Activated CD4-positive, alpha-beta T cell treated with anti-CD3 and anti-CD28 coated beads for 36 hours (primary cell): ENCODE results near the gene EEFSEC. TPM values are rescaled to one million over a fixed set of nuclear protein-coding genes. Genes with fewer than 3 reads are reported as not detected.

Experiments used
- ATAC-seq: fragments of 200-7000 bp; cut with Tn5 transposase; one replicate; pipeline ENCODE4 v1.10.0; 2021; ENCODE audit warnings: mild to moderate bottlenecking, moderate library complexity
- CTCF ChIA-PET: fragments of 350-600 bp; sonication (Branson Sonifier 250); formaldehyde crosslinking; loops from one replicate; lab custom pipeline; 2021; ENCODE audit warnings: antibody characterized with exemption; lab: Charles Lee
- POLR2A ChIA-PET: fragments of 350-600 bp; sonication (Branson Sonifier 250); formaldehyde crosslinking; loops from one replicate; lab custom pipeline; 2021; ENCODE audit warnings: antibody characterized with exemption, inconsistent platforms; lab: Charles Lee
- DNase-seq: peaks from one replicate; pipeline ENCODE4 v3.0.0-alpha.2; 2020
- H3K27ac Mint-ChIP-seq: one replicate; pipeline ENCODE4 v1.8.0; 2021; ENCODE audit warnings: mixed read lengths
- H3K27me3 Mint-ChIP-seq: one replicate; pipeline ENCODE4 v1.8.0; 2021; ENCODE audit warnings: mixed read lengths
- H3K36me3 Mint-ChIP-seq: one replicate; pipeline ENCODE4 v1.8.0; 2021; ENCODE audit warnings: low read depth, mixed read lengths
- H3K4me1 Mint-ChIP-seq: one replicate; pipeline ENCODE4 v1.8.0; 2021; ENCODE audit warnings: mixed read lengths
- H3K4me3 Mint-ChIP-seq: one replicate; pipeline ENCODE4 v1.8.0; 2021; ENCODE audit warnings: mild to moderate bottlenecking, moderate library complexity, mixed read lengths
- H3K9me3 Mint-ChIP-seq: one replicate; pipeline ENCODE4 v1.8.0; 2021; ENCODE audit warnings: low read depth, mixed read lengths
- intact Hi-C, 2 experiments: fragments of 100-400 bp; cut with DNase I in 1 of 2; cut with micrococcal nuclease in 1 of 2; formaldehyde crosslinking; loops; one replicate each; pipeline versions ENCODE4 v1.14.2 to v1.15.1; 2022 to 2024; cut with DNase I, micrococcal nuclease
- total RNA-seq, 2 experiments: library from RNA; stranded (reverse); gene quantifications; one replicate each; pipeline ENCODE4 v1.2.3, GENCODE V29; 2021

Gene EEFSEC
- total RNA-seq, 2 experiments from 2014 or later, result 19.6 to 20.7 TPM

DNA sequence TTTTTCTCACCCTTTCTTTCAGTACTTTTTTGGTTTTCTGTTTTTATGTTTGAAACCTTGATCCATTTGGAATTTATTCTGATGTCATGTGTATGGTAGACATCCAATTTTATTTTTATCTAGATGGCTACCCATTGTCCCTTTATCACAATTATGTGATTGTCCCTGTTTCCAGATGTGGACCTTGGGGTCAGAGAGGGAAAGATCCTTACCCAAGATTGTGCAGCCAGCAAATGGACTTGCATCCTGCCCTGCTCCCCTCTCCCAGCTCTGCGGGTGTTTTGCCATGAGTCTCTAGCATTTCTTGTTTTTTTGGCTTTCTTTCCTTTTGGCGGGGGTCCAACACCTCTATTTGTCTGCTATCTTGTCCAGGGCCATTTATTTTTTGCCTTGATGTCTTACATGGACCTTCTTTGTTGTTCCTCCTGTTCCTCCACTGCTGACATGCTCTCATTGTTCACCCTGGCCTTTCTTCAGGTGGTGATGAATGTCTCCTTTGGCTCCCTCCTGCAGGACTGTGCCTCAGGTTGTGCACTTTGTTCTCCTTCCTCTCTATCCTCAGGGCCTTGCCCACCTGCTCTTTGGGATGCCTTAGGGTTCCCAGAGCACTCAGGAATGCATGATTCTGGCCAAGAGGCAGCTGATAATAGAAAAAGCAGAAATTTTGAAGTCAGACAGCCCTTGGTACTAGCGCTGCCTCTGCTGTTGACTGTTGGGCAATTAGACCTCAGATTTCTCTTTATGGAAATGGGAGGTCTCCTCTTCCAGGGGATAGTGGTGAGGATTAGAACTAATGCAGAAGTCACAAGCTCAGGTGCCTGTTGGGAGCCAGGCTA lies 84.3 kb downstream of the EEFSEC start:
- intact Hi-C loops, result no loop called here
- no peak for ATAC-seq
- H3K4me3 Mint-ChIP-seq, result no peak overlapping the region
- no peak for DNase-seq
- H3K4me1 Mint-ChIP-seq, result peaks cover 14% of the 10 kb centered on the region
- H3K27me3 Mint-ChIP-seq, result no peaks in the 10 kb centered on the region
- H3K9me3 Mint-ChIP-seq, result no peaks in the 10 kb centered on the region
- H3K36me3 Mint-ChIP-seq, result no peaks in the 10 kb centered on the region
- CTCF ChIA-PET, result interaction anchor here (0.8 kb wide), 1 partner anchor 10 kb away, joined by 3 read pairs; no protein-coding TSS in a partner anchor
- no peak overlapping the region for H3K27ac Mint-ChIP-seq
- POLR2A ChIA-PET, result no interaction called here

DNA sequence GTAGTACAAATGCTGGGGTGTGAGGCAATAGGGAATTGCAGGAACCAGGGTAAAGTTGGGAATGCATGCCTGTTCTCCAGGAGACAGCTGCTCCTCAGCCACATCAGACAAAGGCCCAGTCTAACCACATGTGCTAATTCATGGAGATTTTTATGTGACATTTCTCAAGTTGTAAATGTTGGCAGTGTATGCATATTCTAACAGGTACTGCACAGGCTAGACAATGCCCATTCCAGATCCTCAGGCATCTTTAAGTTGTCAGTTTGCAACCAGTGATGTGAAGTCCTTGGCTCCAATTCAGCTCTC lies 84.9 kb downstream of the EEFSEC start:
- H3K4me3 Mint-ChIP-seq, result no peak overlapping the region
- ATAC-seq (no peak), DNase-seq (no peak)
- H3K27me3 Mint-ChIP-seq, result no peaks in the 10 kb centered on the region
- H3K36me3 Mint-ChIP-seq, result no peaks in the 10 kb centered on the region
- ChIA-PET CTCF (interaction anchor here (0.8 to 0.9 kb wide), 2 partner anchors 11 to 20 kb away, joined by 3 to 4 read pairs; no protein-coding TSS in a partner anchor), POLR2A (no interaction called here)
- H3K27ac Mint-ChIP-seq, result no peak overlapping the region
- no peaks in the 10 kb centered on the region for H3K9me3 Mint-ChIP-seq
- H3K4me1 Mint-ChIP-seq, result peaks cover 19% of the 10 kb centered on the region
- intact Hi-C loops, result no loop called here

DNA sequence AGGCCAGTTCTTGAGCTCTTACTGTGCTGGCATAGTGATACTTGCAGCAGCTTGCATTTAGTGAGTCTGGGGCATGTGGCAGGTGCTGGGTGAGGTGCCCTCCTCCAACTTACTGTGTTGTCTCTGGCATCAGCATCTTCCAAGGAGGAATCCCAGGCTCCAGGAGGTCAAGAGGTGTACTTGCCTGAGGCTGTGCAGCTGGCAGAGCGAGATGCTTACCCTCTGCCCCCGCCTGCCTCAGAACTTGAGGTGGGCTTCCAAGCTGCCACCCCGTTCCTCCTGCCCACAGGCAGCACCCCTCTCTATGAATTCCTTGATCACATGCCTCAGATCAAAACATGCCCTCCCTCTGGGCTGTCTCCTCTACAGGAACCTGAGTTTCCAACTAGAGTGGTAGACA lies 86.0 kb downstream of the EEFSEC start:
- Mint-ChIP-seq H3K36me3 (no peaks in the 10 kb centered on the region), H3K4me1 (peaks cover 23% of the 10 kb centered on the region), H3K27ac (no peak overlapping the region), H3K27me3 (no peaks in the 10 kb centered on the region), H3K9me3 (no peaks in the 10 kb centered on the region), H3K4me3 (no peak overlapping the region)
- intact Hi-C loops, result no loop called here
- POLR2A ChIA-PET, result no interaction called here
- DNase-seq (no peak), ATAC-seq (no peak)
- CTCF ChIA-PET, result interaction anchor here (0.9 kb wide), 1 partner anchor 19 kb away, joined by 4 read pairs; no protein-coding TSS in a partner anchor

DNA sequence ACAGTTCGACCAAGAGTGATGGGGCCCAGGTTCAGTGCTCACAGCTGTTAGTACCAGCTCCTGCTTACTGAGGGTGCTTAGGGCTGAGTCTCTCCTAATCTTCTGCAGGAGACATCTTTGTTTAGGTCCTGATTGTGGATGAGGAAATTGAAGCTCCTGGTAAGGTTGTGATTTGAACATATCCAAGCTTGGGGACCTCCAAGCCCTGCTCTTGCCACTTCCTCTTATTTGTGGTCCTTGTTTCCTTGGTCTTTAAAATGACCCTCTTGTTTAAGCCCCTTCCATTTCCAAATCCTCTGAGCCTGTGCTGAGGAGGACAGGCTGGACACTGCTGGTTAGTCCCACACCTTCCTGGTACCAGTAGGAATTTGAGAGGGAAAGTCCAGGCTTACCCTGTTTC lies 87.0 kb downstream of the EEFSEC start:
- DNase-seq (no peak), ATAC-seq (no peak)
- no peak overlapping the region for H3K27ac Mint-ChIP-seq
- peaks cover 23% of the 10 kb centered on the region for H3K4me1 Mint-ChIP-seq
- H3K4me3 Mint-ChIP-seq, result no peak overlapping the region
- H3K36me3 Mint-ChIP-seq, result peaks cover 2% of the 10 kb centered on the region
- no peaks in the 10 kb centered on the region for H3K27me3 Mint-ChIP-seq
- H3K9me3 Mint-ChIP-seq, result no peaks in the 10 kb centered on the region
- intact Hi-C loops, result no loop called here
- CTCF ChIA-PET, result interaction anchor here (0.9 to 1.6 kb wide), 2 partner anchors 12 to 65 kb away, joined by 3 read pairs; no protein-coding TSS in a partner anchor
- POLR2A ChIA-PET, result interaction anchor here (0.5 kb wide), 1 partner anchor 142 kb away, joined by 3 read pairs; no protein-coding TSS in a partner anchor

DNA sequence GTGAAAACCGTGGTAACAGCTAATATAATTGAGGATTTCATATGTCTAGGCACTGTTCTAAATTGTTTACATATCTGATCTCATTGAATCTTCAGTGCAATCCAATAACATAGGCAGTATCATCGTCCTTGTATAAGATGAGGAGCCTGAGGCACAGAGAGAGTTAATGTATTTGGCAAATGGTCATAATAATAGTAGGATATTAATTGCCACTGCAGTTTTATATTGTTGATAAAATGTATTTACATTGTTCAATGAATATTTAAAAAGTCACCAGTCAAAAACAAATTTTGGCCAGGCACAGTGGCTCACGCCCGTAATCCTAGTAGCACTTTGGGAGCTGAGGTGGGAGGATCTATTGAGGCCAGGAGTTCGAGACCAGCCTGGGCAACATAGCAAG lies 88.5 kb downstream of the EEFSEC start:
- no peak for DNase-seq
- intact Hi-C loops, result no loop called here
- POLR2A ChIA-PET, result no interaction called here
- no peaks in the 10 kb centered on the region for H3K9me3 Mint-ChIP-seq
- CTCF ChIA-PET, result interaction anchor here (0.9 to 1.6 kb wide), 2 partner anchors 28 to 66 kb away, joined by 3 read pairs; no protein-coding TSS in a partner anchor
- H3K27ac Mint-ChIP-seq, result no peak overlapping the region
- no peak for ATAC-seq
- H3K4me3 Mint-ChIP-seq, result no peak overlapping the region
- no peaks in the 10 kb centered on the region for H3K27me3 Mint-ChIP-seq
- peaks cover 5% of the 10 kb centered on the region for H3K36me3 Mint-ChIP-seq
- peaks cover 21% of the 10 kb centered on the region for H3K4me1 Mint-ChIP-seq

DNA sequence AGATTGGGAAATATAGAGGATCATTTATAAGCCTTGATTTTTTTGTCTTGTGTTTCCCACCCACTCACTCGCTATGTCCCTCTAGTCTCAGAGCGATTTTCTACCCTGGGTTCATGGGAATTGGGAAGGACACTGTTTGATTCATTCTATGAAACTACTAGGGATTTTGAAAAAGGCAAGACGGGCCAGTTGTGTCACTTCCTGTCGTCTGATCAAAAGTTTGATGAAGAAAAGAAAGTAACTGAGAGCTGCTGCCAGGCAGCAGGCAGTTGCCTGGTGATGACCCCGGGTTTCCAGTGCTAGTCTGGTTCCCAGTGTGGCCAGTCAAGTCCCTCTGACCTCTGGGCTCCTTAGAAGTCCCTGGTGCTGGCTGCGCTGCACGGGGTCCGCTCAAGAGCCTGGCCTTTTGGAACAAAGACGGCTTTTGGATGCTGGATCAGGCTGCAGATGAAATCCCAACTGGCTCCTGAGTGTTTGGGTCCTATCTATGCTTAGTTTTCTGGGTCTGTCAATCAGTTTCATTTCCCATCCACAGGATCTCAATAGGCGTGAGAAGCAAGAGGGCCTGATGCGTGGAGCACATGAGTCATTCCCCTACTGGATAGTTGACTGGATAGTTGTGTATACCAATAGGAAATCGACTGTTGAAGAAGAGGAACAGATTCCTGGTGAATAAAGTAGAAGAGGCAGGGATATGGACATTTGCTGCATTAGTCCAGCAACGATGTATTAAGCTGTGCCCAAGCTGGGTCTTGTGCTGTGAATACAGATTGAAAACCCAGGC lies 89.7 kb downstream of the EEFSEC start:
- CTCF ChIA-PET, result interaction anchor here (0.6 to 0.9 kb wide), 3 partner anchors 15 to 67 kb away, joined by 3 read pairs; no protein-coding TSS in a partner anchor
- no peak overlapping the region for H3K4me3 Mint-ChIP-seq
- intact Hi-C loops, result no loop called here
- H3K36me3 Mint-ChIP-seq, result peaks cover 16% of the 10 kb centered on the region
- H3K27me3 Mint-ChIP-seq, result no peaks in the 10 kb centered on the region
- DNase-seq (peak; percentile 48), ATAC-seq (peak; percentile 81)
- no peaks in the 10 kb centered on the region for H3K9me3 Mint-ChIP-seq
- POLR2A ChIA-PET, result no interaction called here
- peaks cover 14% of the 10 kb centered on the region for H3K4me1 Mint-ChIP-seq
- peak overlapping the region; percentile 86 for H3K27ac Mint-ChIP-seq

DNA sequence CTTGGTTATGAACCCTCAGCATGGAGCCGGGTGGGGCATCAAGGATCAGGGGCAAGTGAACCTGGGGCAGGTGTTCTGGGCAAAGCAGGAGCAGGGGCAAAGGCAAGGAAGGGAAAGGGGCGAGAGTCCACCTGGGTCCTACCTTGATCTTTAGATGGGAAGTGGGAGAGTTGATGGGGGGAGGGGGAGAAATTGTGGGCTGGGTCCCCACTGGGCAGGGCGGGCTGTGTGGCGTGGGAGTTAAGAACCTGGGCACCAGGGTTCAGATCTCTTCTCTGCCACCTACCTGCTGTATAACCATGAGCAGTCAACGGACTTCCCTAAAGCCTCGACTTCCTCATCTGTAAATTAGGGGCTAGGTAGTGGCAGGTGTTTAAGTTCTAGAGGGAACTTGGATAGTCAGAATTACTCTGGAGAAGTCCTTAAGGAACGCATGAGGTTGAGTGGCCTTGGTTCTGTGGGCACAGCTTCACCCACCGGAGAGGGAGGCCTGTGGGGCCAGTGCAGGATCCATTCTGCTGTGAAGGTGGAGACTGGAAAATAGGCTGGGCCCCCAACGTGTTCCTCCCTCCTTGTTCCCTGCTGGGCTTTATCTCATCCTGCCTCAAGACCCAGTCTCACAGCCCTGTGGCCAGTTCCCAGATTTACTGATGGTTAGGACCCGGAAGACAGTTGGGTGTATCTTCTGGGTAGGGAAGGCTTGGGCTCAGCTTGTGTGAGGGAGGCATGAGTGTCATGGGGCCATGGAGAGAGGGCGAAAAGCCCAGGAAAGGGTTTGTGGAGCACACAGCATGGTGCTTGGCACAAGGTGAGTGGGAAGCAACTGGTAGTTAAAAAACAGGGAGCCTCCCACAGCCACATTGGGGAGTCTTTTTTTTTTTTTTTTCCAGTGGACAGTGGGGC lies 90.6 kb downstream of the EEFSEC start:
- ChIA-PET POLR2A (no interaction called here), CTCF (interaction anchor here (0.6 to 0.7 kb wide), 2 partner anchors 50 to 67 kb away, joined by 3 read pairs; no protein-coding TSS in a partner anchor)
- Mint-ChIP-seq H3K4me1 (peaks cover 13% of the 10 kb centered on the region), H3K36me3 (peaks cover 22% of the 10 kb centered on the region), H3K27me3 (no peaks in the 10 kb centered on the region), H3K4me3 (no peak overlapping the region), H3K27ac (peak overlapping the region; percentile 86), H3K9me3 (no peaks in the 10 kb centered on the region)
- no peak for DNase-seq
- intact Hi-C loops, result no loop called here
- no peak for ATAC-seq

DNA sequence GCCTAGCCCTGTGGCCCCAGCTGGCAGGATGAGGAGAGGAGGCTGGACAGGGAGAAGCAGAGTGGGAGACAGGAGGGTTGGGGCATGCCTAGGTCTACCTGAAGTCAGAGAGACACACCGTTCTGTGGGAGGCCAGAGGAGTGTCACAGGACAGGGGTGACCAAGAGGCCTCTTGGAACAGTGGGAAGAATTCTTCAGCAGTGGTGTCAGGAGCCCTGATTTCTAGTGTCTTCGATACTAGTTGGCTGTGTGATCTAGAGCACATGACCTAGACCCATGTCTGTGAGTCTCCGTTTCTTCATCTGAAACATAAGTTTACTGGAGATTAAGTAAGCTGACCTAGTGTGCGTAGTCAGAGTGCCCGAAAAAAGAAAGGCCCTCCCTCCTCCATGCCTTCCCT lies 92.2 kb downstream of the EEFSEC start:
- CTCF ChIA-PET, result no interaction called here
- DNase-seq (no peak), ATAC-seq (no peak)
- Mint-ChIP-seq H3K27me3 (no peaks in the 10 kb centered on the region), H3K4me3 (no peak overlapping the region), H3K27ac (no peak overlapping the region), H3K4me1 (peaks cover 13% of the 10 kb centered on the region), H3K36me3 (peaks cover 34% of the 10 kb centered on the region), H3K9me3 (no peaks in the 10 kb centered on the region)
- POLR2A ChIA-PET, result no interaction called here
- intact Hi-C loops, result no loop called here

DNA sequence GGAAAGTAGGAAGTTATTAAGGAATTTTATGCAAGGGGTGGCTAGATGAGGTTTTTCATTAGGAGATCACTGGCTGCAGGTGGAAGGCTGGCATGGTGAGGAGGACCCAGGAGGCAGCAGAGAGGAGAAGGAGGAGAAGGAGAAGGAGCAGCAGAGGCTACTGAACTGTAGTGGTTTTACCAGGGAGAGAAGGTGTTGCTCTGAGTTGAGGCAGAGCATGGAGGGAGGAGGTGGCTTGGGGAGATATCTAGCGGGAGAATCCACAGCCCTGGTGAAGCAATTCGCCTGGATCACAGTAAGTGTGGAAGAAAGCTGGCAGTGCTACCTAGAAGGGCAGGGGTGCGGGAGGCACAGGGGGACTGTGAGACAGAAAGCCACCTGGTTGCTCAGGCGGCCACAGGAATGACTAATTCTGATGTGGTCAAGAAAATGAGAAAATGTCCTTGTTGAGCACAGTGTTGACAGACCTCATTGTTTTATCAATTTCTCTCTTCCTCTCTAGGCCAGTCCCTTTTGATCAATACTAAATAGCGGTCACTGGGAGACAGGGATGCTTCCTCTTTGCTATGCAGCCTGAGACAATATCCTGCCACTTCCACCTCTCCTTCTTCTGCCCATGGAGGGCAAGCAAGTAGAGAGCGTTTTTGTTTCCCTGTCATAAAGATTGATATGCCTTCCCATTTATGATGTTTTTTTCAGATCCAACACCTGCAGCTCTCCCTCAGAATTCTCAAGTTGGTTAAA lies 94.6 kb downstream of the EEFSEC start:
- intact Hi-C loops, result no loop called here
- no peak overlapping the region for H3K27ac Mint-ChIP-seq
- peaks cover 11% of the 10 kb centered on the region for H3K4me1 Mint-ChIP-seq
- H3K36me3 Mint-ChIP-seq, result peaks cover 36% of the 10 kb centered on the region
- ChIA-PET POLR2A (no interaction called here), CTCF (no interaction called here)
- H3K9me3 Mint-ChIP-seq, result no peaks in the 10 kb centered on the region
- no peak for ATAC-seq
- H3K27me3 Mint-ChIP-seq, result no peaks in the 10 kb centered on the region
- DNase-seq, result no peak
- no peak overlapping the region for H3K4me3 Mint-ChIP-seq

DNA sequence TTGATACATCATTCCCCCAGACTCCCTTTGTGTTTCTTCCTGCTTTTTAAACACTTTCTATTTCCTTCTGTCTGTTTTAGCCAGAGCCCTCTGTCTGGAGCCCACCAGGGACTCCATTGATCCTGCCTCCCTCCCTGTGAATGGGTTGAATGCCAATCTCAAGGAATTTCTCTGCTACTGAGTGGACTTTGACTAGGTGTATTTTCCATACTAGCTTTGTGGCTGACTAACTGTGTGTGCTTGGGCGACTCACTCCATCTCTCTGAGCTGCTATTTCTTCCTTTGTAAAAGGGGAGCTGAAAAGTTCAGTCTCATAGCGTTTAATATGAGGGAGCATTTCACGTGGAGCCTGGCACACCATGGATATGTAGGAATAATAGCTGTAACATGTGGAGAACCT lies 98.8 kb downstream of the EEFSEC start:
- DNase-seq (no peak), ATAC-seq (no peak)
- Mint-ChIP-seq H3K36me3 (peaks cover 35% of the 10 kb centered on the region), H3K4me3 (no peak overlapping the region), H3K27me3 (no peaks in the 10 kb centered on the region), H3K9me3 (no peaks in the 10 kb centered on the region), H3K27ac (no peak overlapping the region), H3K4me1 (peaks cover 4% of the 10 kb centered on the region)
- ChIA-PET CTCF (no interaction called here), POLR2A (no interaction called here)
- intact Hi-C loops, result no loop called here
